Central memory CD8-positive, alpha-beta T cell (primary cell): ENCODE results near the gene ZNF236.

ENCODE experiments used
- ATAC-seq: fragments of 150-1000 bp; cut with Tn5 transposase; replicated peaks from 2 replicates; pipeline ENCODE4 v1.10.0; 2022; ENCODE audit warnings: mild to moderate bottlenecking, moderate FRiP score, moderate number of reproducible peaks; ENCODE audit not compliant: poor library complexity, severe bottlenecking; ENCODE audit errors: extremely low read depth
- DNase-seq, 2 donors: peaks; one replicate each; pipeline ENCODE4 v3.0.0; 2021; ENCODE audit warnings: low spot score in 2 of 2
- H3K27ac Mint-ChIP-seq: one replicate; pipeline ENCODE4 v1.8.0; 2022; ENCODE audit warnings: low read depth, mild to moderate bottlenecking, moderate library complexity, mixed read lengths
- H3K27me3 Mint-ChIP-seq: one replicate; pipeline ENCODE4 v1.8.0; 2022; ENCODE audit warnings: mixed read lengths
- H3K36me3 Mint-ChIP-seq: one replicate; pipeline ENCODE4 v1.8.0; 2022; ENCODE audit warnings: mild to moderate bottlenecking, moderate library complexity, mixed read lengths; ENCODE audit not compliant: insufficient read depth
- H3K4me1 Mint-ChIP-seq: one replicate; pipeline ENCODE4 v1.8.0; 2022; ENCODE audit warnings: mixed read lengths
- H3K4me3 Mint-ChIP-seq: one replicate; pipeline ENCODE4 v1.8.0; 2022; ENCODE audit warnings: mild to moderate bottlenecking, moderate library complexity, mixed read lengths
- H3K9me3 Mint-ChIP-seq: one replicate; pipeline ENCODE4 v1.8.0; 2022; ENCODE audit warnings: mixed read lengths

Gene ZNF236

DNA sequence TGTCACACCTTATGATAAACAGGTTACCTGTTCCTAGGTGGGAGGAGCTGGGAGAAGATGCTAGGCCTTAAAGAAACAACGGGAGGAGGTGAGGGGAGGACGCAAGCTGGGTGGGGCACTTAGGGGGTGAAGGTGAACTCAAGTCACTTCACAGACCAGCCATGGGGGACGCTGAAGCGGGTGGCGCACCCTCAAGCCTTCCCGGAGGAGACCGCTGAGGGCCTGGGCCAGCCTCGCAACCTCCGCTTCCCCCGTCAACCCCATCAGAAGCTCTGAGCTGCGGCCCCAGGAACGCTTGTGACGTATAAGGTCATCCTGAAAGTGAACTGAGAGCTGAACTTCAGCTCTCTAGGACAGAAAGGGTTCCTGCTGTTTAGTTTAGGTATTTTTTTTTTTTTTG, 176.7 kb downstream of the ZNF236 start:
- Mint-ChIP-seq H3K27ac (no peak overlapping the region), H3K36me3 (peaks cover 6% of the 10 kb centered on the region), H3K27me3 (no peaks in the 10 kb centered on the region), H3K9me3 (no peaks in the 10 kb centered on the region), H3K4me3 (no peak overlapping the region), H3K4me1 (peaks cover 16% of the 10 kb centered on the region)
- DNase-seq (no peak), ATAC-seq (no peak)

DNA sequence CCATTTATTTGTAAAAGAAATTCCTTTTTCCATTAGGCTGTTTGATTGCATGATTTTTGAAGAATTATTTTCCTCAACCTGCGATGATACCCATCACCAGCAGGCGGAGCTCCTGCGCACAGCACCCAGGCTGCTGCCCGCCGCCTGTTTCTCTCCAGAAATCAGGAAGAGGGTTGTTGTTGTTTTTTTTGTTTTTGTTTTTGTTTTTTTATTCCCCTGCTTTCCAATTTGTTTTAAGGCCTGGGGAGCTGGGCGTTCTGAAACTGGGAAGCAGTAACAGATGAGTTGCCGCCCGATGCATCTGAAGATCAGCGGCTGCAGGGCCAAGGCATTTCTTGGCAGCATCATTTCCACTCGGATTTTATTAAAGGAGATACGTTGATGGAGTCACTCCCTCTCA, 178.2 kb downstream of the ZNF236 start:
- DNase-seq (peak; percentile 36 to 38), ATAC-seq (no peak)
- Mint-ChIP-seq H3K27ac (no peak overlapping the region), H3K4me1 (peaks cover 21% of the 10 kb centered on the region), H3K36me3 (peaks cover 8% of the 10 kb centered on the region), H3K4me3 (no peak overlapping the region), H3K27me3 (no peaks in the 10 kb centered on the region), H3K9me3 (no peaks in the 10 kb centered on the region)

DNA sequence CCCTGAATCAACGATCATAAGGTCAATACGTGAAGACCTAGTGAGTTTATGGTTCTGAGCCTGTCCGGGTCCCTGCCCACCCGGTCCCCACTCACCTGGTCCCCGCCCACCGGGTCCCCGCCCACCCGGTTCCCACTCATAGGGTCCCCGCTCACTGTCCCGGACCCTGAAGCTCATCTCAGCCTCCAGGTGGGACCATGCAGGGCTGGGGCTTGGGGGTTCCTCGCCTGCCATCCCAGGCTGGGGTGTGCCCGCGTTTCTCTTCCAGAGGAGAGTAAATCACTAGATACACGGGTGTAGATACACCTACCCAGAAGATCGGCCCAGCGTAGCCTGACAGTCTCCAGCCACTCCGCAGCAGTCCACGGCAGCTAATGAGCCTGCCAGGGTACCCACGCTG, 178.7 kb downstream of the ZNF236 start:
- Mint-ChIP-seq H3K4me1 (peaks cover 24% of the 10 kb centered on the region), H3K27me3 (no peaks in the 10 kb centered on the region), H3K4me3 (no peak overlapping the region)

DNA sequence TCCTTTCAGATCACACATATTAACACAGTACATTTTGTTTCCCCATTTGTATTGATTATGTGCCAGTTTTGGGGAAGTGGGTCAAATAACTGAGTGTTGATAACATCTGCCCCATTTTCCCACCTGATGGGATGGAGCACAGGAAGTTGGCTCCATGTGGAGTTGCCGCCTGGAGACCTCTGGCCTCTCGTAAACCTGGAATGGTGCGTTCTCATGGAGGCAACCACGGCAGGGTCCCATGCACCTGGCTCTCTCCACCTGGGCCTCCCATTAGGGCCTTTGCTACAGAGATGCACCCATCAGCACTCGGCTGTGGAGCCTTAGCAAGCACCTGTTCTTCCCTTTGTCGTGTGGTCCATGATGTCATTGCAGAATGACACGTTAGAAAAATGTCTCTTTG, 179.6 kb downstream of the ZNF236 start:
- no peak overlapping the region for H3K27ac Mint-ChIP-seq
- H3K4me3 Mint-ChIP-seq = no peak overlapping the region
- ATAC-seq (no peak), DNase-seq (no peak)
- H3K36me3 Mint-ChIP-seq = peaks cover 15% of the 10 kb centered on the region
- H3K27me3 Mint-ChIP-seq = no peaks in the 10 kb centered on the region
- H3K4me1 Mint-ChIP-seq = peaks cover 30% of the 10 kb centered on the region
- H3K9me3 Mint-ChIP-seq = no peaks in the 10 kb centered on the region

More for the DNA sequence above, 178.7 kb downstream of the ZNF236 start:
- Mint-ChIP-seq H3K36me3 (peaks cover 10% of the 10 kb centered on the region), H3K27ac (no peak overlapping the region), H3K9me3 (no peaks in the 10 kb centered on the region)
- no peak for ATAC-seq
- DNase-seq = no peak

DNA sequence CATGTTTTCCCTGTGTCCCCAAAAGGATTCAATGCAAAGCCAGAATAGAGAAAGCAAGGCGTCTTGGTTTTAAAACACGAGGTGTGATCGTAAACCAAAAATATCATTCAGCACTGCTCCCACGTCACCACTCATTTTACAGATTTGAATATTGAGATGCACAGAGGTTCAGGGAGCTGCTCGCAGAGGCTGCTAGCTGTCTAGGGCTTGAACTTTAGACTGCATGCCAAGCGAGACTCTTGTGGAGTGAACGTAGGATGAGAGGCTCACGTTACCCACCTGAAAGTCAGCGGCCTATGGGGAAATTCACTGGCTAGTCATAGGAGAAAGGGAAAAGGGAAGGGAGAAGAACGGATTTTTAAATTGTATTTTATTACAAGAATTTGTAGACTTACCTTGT, 180.1 kb downstream of the ZNF236 start:
- Mint-ChIP-seq H3K27ac (no peak overlapping the region), H3K36me3 (peaks cover 17% of the 10 kb centered on the region), H3K4me3 (no peak overlapping the region), H3K27me3 (no peaks in the 10 kb centered on the region), H3K4me1 (peaks cover 35% of the 10 kb centered on the region), H3K9me3 (no peaks in the 10 kb centered on the region)
- ATAC-seq (no peak), DNase-seq (no peak)

DNA sequence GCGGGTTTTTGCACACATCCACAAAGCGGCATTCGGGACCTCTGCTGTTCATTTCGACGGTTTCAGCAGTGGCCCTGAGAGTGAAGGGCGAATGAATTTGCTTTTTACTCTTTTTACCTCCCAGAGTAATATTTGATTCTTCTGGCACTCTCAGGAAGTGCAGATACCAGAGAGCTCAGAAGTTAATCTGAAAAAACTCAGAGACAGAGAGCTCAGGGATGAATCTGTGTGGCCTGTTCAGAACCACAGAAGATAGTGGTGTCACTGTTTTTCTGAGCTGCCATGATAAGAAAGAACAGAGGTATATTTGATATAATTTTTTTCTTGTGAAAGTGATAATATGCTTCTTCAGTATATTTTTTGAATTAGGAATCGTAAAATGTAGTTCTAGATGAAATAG, 181.0 kb downstream of the ZNF236 start:
- peaks cover 15% of the 10 kb centered on the region for H3K36me3 Mint-ChIP-seq
- H3K27ac Mint-ChIP-seq = peak overlapping the region; percentile 44
- no peak overlapping the region for H3K4me3 Mint-ChIP-seq
- H3K9me3 Mint-ChIP-seq = no peaks in the 10 kb centered on the region
- ATAC-seq (no peak), DNase-seq (no peak)
- no peaks in the 10 kb centered on the region for H3K27me3 Mint-ChIP-seq
- H3K4me1 Mint-ChIP-seq = peaks cover 38% of the 10 kb centered on the region

DNA sequence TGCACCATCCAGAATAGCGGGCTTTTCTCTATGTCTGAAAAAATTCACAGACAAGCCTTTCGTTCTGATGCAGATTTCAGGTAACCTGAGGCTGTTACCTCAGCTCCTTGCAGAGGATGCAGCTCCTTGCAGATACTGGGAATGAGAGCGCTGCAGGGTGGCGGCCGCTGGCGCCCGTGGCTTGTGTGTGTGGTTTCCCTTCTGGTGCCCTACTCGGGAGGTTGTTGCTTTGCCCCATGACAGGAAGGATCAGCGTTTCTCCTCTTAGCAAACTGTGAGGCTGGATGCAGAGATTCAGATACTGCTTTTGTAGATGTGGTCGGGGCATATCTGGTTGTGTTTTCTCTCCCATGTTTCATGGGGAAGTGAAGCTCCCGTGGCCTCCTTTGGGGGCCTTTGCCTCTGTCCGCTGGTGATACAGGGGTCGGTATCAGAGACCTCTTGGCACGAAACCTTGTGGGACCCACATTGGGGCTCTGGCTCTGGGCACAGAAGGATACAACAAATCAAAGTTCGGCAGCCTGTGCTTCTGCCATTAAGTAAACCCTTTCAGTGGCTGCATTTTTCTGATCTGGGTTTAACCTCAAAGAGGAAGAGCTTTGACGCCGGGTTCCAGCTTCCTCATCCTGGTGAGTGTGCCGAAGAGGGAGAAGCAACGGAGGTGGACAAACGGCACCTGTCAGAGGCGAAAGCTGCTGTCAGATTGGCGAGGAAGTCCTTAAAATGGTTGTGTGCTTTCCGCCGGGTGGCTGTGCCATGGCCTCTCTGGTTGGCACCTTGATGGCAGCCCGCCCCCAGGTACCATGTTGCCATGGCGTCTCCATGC, 182.4 kb downstream of the ZNF236 start:
- DNase-seq (no peak), ATAC-seq (no peak)
- Mint-ChIP-seq H3K4me3 (peak overlapping the region; percentile 32), H3K9me3 (no peaks in the 10 kb centered on the region), H3K27me3 (no peaks in the 10 kb centered on the region), H3K27ac (peak overlapping the region; percentile 80), H3K4me1 (peaks cover 41% of the 10 kb centered on the region), H3K36me3 (peaks cover 21% of the 10 kb centered on the region)

DNA sequence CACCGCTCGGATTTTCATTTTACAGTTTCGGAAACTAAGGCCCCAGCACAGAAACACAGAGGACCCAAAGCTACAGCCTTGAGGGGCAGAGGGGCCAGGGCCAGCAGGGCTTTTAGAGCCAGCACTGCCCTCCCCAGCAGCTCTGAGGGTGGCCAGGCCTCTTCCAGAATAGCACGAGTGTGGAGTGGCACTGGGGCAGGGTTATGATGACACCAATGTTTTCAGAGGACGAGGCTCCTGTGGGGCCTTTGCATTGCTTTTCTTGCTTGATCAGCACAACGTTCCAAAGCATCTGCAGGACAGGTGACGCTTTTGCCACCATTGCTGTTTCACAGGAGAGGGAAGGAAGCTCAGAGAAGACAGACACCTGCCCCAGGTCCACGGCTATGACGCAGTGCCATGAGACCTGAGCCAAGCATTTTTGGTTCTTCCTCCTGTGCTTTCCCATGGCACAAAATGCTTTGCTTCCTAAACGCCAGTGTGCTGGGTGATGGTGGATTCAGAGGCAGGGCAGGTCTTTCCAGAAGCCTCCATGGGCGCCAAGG, 183.4 kb downstream of the ZNF236 start:
- no peaks in the 10 kb centered on the region for H3K9me3 Mint-ChIP-seq
- H3K4me1 Mint-ChIP-seq = peaks cover 50% of the 10 kb centered on the region
- no peak overlapping the region for H3K27ac Mint-ChIP-seq
- no peak for DNase-seq
- H3K27me3 Mint-ChIP-seq = no peaks in the 10 kb centered on the region
- no peak overlapping the region for H3K4me3 Mint-ChIP-seq
- peaks cover 31% of the 10 kb centered on the region for H3K36me3 Mint-ChIP-seq
- ATAC-seq = no peak

DNA sequence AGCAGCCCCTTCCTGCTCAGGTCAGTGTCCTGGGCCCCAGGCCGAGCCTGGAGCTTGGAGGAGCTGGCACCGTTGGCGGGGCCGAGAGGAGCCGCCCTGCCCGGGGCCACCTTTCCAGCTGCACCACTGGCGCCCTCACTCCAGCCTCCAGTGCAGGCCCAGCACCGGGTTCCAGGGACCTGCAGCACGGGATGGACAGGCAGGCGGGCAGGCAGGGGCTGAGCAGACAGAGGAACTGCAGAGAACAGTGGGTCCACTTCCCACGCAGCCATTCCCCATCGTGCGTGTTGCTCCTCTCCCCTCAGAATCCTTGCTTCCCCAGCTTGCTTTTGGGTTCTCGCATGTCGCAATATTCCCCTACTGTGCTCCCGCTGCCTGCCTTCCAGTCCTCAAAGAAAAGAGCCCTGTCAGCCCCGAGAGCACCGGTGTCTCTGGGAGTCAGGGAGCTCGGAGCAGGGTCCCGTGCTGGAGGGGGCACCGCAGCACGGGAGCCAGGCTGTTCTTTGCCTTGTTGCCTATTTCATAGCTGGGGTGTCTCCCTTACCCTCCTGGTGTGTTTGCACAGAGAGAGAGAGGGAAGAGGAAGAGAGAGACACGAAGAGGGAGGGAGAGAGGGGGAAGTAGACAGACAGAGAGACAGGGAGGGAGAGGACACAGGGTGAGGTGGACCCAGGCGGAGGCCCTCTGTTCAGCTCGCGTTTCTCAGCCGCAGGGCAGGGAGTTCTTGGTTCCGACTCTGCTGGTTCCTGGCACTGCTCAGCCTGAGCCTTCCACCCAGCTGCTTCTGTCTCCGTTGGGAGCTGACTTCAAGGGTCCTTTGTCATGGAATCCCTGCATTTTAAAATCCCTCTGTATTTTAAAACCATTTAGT, 184.2 kb downstream of the ZNF236 start:
- ATAC-seq (no peak), DNase-seq (no peak)
- Mint-ChIP-seq H3K4me3 (no peak overlapping the region), H3K36me3 (peaks cover 38% of the 10 kb centered on the region), H3K4me1 (peaks cover 56% of the 10 kb centered on the region), H3K27ac (peak overlapping the region; percentile 59), H3K27me3 (no peaks in the 10 kb centered on the region), H3K9me3 (no peaks in the 10 kb centered on the region)

DNA sequence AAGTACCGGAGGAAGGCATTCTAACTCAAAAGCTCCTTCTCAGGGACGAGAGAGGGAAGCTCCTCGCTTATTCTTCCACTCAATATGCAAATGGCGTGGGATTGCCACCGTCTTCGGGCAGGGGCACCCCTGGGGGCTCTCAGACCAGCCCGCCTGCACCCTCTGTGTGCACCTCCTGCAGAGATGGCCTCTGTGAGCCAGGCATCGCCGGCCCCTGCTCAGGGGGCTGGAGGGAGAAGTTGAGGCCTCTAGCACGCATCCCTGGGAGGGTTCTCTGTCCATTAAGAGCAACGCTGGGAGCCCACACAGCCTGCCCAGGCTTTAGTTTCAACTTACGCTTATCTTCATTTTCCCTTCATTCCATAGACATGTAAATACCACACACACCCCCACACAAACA, 184.9 kb downstream of the ZNF236 start:
- H3K27me3 Mint-ChIP-seq = no peaks in the 10 kb centered on the region
- H3K9me3 Mint-ChIP-seq = no peaks in the 10 kb centered on the region
- peaks cover 45% of the 10 kb centered on the region for H3K36me3 Mint-ChIP-seq
- H3K4me3 Mint-ChIP-seq = no peak overlapping the region
- DNase-seq (no peak), ATAC-seq (no peak)
- no peak overlapping the region for H3K27ac Mint-ChIP-seq
- H3K4me1 Mint-ChIP-seq = peaks cover 63% of the 10 kb centered on the region

DNA sequence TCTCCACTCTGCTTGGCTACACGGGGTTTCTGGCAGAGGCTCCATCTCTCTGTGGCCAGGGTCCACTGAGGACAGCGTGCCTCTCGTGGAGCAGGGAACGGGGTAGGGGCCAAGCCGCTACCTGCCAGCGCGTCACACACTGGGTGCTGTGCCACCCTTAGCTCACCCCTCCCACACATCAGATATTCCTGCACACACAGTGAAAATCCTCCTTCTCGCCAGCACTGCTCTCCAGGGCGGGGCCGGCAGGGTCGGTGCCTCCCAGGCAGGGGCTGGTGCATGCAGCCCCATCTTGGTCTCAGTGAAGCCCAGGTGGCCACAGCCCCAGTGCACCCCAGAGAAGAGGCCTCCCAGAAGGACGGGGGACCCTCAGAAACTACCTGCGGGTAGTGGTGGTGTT, 185.6 kb downstream of the ZNF236 start:
- Mint-ChIP-seq H3K36me3 (peaks cover 50% of the 10 kb centered on the region), H3K4me1 (peaks cover 63% of the 10 kb centered on the region), H3K4me3 (no peak overlapping the region), H3K27me3 (no peaks in the 10 kb centered on the region), H3K9me3 (no peaks in the 10 kb centered on the region), H3K27ac (no peak overlapping the region)
- no peak for ATAC-seq
- no peak for DNase-seq

DNA sequence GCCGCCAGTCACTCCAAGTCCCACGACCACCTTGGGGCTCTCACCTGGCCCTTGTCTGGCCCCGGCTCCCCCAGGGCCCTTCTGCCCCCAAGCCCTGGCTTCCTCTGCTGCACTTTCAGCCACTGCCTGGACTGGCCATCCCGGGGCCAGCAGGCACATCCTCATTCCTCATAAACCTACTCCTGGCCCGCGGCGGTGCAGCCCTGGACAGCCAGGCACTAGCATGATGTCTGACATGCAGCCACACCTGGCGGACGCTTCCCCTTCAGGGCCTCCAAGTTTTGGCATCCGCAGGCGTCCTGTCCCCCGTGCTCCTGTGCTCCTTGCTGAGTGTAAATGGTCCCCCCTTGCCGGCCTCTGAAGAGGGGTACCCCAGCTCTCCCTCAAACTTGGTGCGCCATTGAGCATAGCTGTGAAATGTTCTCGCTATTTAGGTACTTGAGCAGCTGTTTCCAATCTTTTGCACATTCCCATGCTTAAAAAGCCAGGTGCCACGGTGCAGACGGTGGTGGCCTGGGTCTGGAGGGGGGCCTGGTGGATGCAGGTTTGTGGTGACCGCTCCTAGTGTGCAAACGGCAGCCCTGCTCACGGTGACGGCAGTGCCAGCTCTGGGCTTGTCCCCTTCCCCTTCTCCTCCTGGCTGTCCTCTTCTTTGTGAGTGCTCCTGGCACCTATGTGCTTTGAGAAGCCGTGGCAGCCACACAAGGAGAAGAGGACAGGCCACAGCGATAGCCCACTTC, 186.4 kb downstream of the ZNF236 start:
- Mint-ChIP-seq H3K9me3 (no peaks in the 10 kb centered on the region), H3K4me3 (no peak overlapping the region), H3K27ac (peak overlapping the region; percentile 67), H3K36me3 (peaks cover 54% of the 10 kb centered on the region), H3K4me1 (peaks cover 70% of the 10 kb centered on the region), H3K27me3 (no peaks in the 10 kb centered on the region)
- ATAC-seq (no peak), DNase-seq (no peak)
